Central memory CD8-positive, alpha-beta T cell (primary cell): ENCODE data around the gene COQ9.

Source experiments
- ATAC-seq: fragments of 150-1000 bp; cut with Tn5 transposase; replicated peaks from 2 replicates; pipeline ENCODE4 v1.10.0; 2022; ENCODE audit warnings: mild to moderate bottlenecking, moderate FRiP score, moderate number of reproducible peaks; ENCODE audit not compliant: poor library complexity, severe bottlenecking; ENCODE audit errors: extremely low read depth
- DNase-seq, 2 donors: peaks; one replicate each; pipeline ENCODE4 v3.0.0; 2021; ENCODE audit warnings: low spot score in 2 of 2
- H3K27ac Mint-ChIP-seq: one replicate; pipeline ENCODE4 v1.8.0; 2022; ENCODE audit warnings: low read depth, mild to moderate bottlenecking, moderate library complexity, mixed read lengths
- H3K27me3 Mint-ChIP-seq: one replicate; pipeline ENCODE4 v1.8.0; 2022; ENCODE audit warnings: mixed read lengths
- H3K36me3 Mint-ChIP-seq: one replicate; pipeline ENCODE4 v1.8.0; 2022; ENCODE audit warnings: mild to moderate bottlenecking, moderate library complexity, mixed read lengths; ENCODE audit not compliant: insufficient read depth
- H3K4me1 Mint-ChIP-seq: one replicate; pipeline ENCODE4 v1.8.0; 2022; ENCODE audit warnings: mixed read lengths
- H3K4me3 Mint-ChIP-seq: one replicate; pipeline ENCODE4 v1.8.0; 2022; ENCODE audit warnings: mild to moderate bottlenecking, moderate library complexity, mixed read lengths
- H3K9me3 Mint-ChIP-seq: one replicate; pipeline ENCODE4 v1.8.0; 2022; ENCODE audit warnings: mixed read lengths

COQ9 gene

GRCh38 chr16:57469046-57469445, 21.8 kb downstream of the COQ9 start:
- no peak for ATAC-seq
- Mint-ChIP-seq H3K9me3 (no peaks in the 10 kb centered on the region), H3K4me3 (no peak overlapping the region), H3K27ac (no peak overlapping the region), H3K27me3 (no peaks in the 10 kb centered on the region), H3K4me1 (peaks cover 26% of the 10 kb centered on the region), H3K36me3 (peaks cover 58% of the 10 kb centered on the region)
- DNase-seq, result no peak

GRCh38 chr16:57469917-57470470, 22.7 kb downstream of the COQ9 start:
- H3K4me1 Mint-ChIP-seq, result peaks cover 17% of the 10 kb centered on the region

GRCh38 chr16:57470711-57471110, 23.4 kb downstream of the COQ9 start:
- ATAC-seq, result no peak

More at GRCh38 chr16:57469917-57470470, 22.7 kb downstream of the COQ9 start:
- Mint-ChIP-seq H3K36me3 (peaks cover 58% of the 10 kb centered on the region), H3K27ac (no peak overlapping the region), H3K9me3 (no peaks in the 10 kb centered on the region), H3K4me3 (no peak overlapping the region), H3K27me3 (no peaks in the 10 kb centered on the region)
- DNase-seq (no peak), ATAC-seq (no peak)

GRCh38 chr16:57471209-57471608, 23.9 kb downstream of the COQ9 start:
- no peak for DNase-seq
- no peak for ATAC-seq
- H3K27ac Mint-ChIP-seq, result no peak overlapping the region
- H3K4me3 Mint-ChIP-seq, result no peak overlapping the region
- no peaks in the 10 kb centered on the region for H3K9me3 Mint-ChIP-seq
- H3K27me3 Mint-ChIP-seq, result no peaks in the 10 kb centered on the region
- peaks cover 53% of the 10 kb centered on the region for H3K36me3 Mint-ChIP-seq
- H3K4me1 Mint-ChIP-seq, result peaks cover 11% of the 10 kb centered on the region

More at GRCh38 chr16:57470711-57471110, 23.4 kb downstream of the COQ9 start:
- no peak overlapping the region for H3K27ac Mint-ChIP-seq
- peaks cover 58% of the 10 kb centered on the region for H3K36me3 Mint-ChIP-seq
- no peak overlapping the region for H3K4me3 Mint-ChIP-seq
- no peaks in the 10 kb centered on the region for H3K27me3 Mint-ChIP-seq
- peaks cover 11% of the 10 kb centered on the region for H3K4me1 Mint-ChIP-seq
- no peaks in the 10 kb centered on the region for H3K9me3 Mint-ChIP-seq
- DNase-seq, result no peak

- Mint-ChIP-seq H3K27ac (no peak overlapping the region), H3K4me1 (peaks cover 15% of the 10 kb centered on the region), H3K36me3 (peaks cover 50% of the 10 kb centered on the region), H3K9me3 (no peaks in the 10 kb centered on the region), H3K27me3 (no peaks in the 10 kb centered on the region), H3K4me3 (no peak overlapping the region)
- no peak for DNase-seq
- ATAC-seq, result no peak
Observed at GRCh38 chr16:57471852-57472664, 24.8 kb downstream of the COQ9 start.

GRCh38 chr16:57472665-57473060, 25.4 kb downstream of the COQ9 start:
- Mint-ChIP-seq H3K9me3 (no peaks in the 10 kb centered on the region), H3K36me3 (peaks cover 44% of the 10 kb centered on the region), H3K27ac (no peak overlapping the region), H3K4me1 (peaks cover 15% of the 10 kb centered on the region), H3K4me3 (no peak overlapping the region), H3K27me3 (no peaks in the 10 kb centered on the region)
- DNase-seq, result no peak
- ATAC-seq, result no peak

GRCh38 chr16:57473176-57473840, 26.0 kb downstream of the COQ9 start:
- no peak overlapping the region for H3K27ac Mint-ChIP-seq
- H3K4me1 Mint-ChIP-seq, result peaks cover 13% of the 10 kb centered on the region
- H3K9me3 Mint-ChIP-seq, result no peaks in the 10 kb centered on the region
- DNase-seq, result no peak
- H3K36me3 Mint-ChIP-seq, result peaks cover 38% of the 10 kb centered on the region
- H3K27me3 Mint-ChIP-seq, result no peaks in the 10 kb centered on the region
- H3K4me3 Mint-ChIP-seq, result no peak overlapping the region
- ATAC-seq, result no peak

GRCh38 chr16:57473906-57474305, 26.6 kb downstream of the COQ9 start:
- Mint-ChIP-seq H3K4me3 (no peak overlapping the region), H3K27me3 (no peaks in the 10 kb centered on the region), H3K36me3 (peaks cover 32% of the 10 kb centered on the region), H3K27ac (no peak overlapping the region), H3K9me3 (no peaks in the 10 kb centered on the region), H3K4me1 (peaks cover 11% of the 10 kb centered on the region)
- DNase-seq (no peak), ATAC-seq (no peak)

- Mint-ChIP-seq H3K36me3 (peaks cover 27% of the 10 kb centered on the region), H3K4me1 (peaks cover 11% of the 10 kb centered on the region), H3K4me3 (no peak overlapping the region), H3K9me3 (no peaks in the 10 kb centered on the region), H3K27ac (no peak overlapping the region), H3K27me3 (no peaks in the 10 kb centered on the region)
- DNase-seq (no peak), ATAC-seq (no peak)
Observed at GRCh38 chr16:57474671-57475661, 27.7 kb downstream of the COQ9 start.

- H3K36me3 Mint-ChIP-seq, result peaks cover 22% of the 10 kb centered on the region
- ATAC-seq, result peak; percentile 96
- peak; percentile 47 to 53 for DNase-seq
- H3K27ac Mint-ChIP-seq, result no peak overlapping the region
- H3K4me3 Mint-ChIP-seq, result peak overlapping the region; percentile 23
- no peaks in the 10 kb centered on the region for H3K9me3 Mint-ChIP-seq
- H3K4me1 Mint-ChIP-seq, result peaks cover 11% of the 10 kb centered on the region
- no peaks in the 10 kb centered on the region for H3K27me3 Mint-ChIP-seq
Observed at GRCh38 chr16:57475711-57476339, 28.5 kb downstream of the COQ9 start.

- no peaks in the 10 kb centered on the region for H3K9me3 Mint-ChIP-seq
- H3K4me1 Mint-ChIP-seq, result peaks cover 11% of the 10 kb centered on the region
- no peak overlapping the region for H3K27ac Mint-ChIP-seq
- H3K4me3 Mint-ChIP-seq, result no peak overlapping the region
- no peaks in the 10 kb centered on the region for H3K27me3 Mint-ChIP-seq
- H3K36me3 Mint-ChIP-seq, result peaks cover 18% of the 10 kb centered on the region
- DNase-seq, result no peak
- ATAC-seq, result no peak
Observed at GRCh38 chr16:57476546-57477410, 29.5 kb downstream of the COQ9 start.
